Measurements from ENCODE around the gene C1orf216.
A peak's percentile ranks its signal among the peaks of the same experiment; 100 is the strongest.
"Not testable (repeated sequence)": the region's sequence is repeated elsewhere in the genome, so short reads cannot be mapped to it uniquely, and the experiment has no call there.

The C1orf216 gene

DNA sequence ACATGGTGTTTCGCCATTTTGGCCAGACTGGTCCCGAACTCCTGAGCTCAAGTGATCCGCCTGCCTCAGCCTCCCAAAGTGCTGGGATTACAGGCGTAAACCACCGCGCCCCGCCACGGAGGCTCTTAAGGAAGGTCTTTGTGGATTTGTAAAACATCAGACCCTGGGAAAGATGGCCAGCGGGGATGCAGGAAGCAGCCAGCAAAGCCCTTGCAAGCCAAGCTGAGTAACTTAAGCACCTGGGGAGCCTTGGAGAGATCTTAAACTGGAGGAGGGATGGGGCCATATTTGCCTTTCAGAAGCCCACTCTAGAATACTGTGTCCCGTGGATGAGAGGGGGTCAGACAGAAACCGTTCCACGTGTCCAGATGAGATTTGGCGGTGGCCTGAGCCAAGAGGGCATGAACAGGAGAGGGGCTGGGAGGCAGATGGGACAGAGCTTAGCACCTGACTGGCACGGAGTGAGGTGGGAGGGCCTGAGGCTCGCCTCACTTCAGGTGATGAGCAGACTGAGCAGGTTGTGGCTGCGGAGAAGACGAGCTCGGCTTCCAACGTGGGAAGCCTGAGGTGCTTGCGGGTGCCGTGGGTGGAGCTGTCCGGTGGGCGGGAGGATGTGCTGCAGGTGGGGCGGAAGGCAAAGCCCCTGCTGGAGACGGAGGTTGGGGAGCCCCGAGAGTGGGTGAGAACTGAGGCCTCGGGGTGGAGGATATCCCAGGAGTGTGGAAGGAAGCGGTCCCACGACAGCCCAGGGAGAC lies 11.7 kb downstream of the C1orf216 start:
- peak; percentile 17 to 28 for DNase-seq (ENCODE audit: low read depth in 2 of 2)

DNA sequence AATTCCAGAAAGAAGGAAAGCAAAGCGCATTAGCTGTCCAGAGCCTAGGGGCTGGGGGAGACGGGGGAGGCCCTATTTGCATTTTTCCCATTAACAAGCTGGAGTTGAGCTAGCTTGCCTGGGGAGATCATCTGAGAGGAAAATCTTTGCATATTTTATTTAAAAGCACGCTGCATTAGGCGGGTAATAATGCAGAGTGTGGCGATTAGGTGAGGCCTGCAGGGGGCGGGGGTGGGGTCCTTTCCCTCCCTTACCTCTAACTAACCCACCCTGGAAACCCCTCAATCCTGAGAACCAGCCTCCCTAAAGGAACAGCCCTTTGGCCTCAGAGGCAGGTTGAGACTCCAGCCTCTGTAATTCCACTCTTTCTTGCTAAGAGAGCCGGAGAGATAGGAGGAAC lies 16.2 kb downstream of the C1orf216 start:
- no peak for DNase-seq (ENCODE audit: low read depth in 2 of 2)

DNA sequence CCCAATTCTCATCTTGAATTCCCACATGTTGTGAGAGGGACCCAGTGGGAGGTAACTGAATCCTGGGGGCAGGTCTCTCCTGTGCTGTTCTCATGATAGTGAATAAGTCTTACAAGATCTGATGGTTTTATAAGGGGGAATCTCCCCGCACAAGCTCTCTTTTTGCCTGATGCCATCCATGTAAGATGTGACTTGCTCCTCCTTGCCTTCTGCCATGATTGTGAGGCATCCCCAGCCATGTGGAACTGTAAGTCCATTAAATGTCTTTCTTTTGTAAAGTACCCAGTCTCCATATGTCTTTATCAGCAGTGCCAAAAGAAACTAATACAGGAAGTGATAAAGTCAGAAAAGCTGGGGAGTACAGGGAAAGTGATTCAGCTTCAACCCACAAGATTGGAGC lies 19.5 kb downstream of the C1orf216 start:
- DNase-seq (ENCODE audit: low read depth in 2 of 2) = not testable (repeated sequence)

DNA sequence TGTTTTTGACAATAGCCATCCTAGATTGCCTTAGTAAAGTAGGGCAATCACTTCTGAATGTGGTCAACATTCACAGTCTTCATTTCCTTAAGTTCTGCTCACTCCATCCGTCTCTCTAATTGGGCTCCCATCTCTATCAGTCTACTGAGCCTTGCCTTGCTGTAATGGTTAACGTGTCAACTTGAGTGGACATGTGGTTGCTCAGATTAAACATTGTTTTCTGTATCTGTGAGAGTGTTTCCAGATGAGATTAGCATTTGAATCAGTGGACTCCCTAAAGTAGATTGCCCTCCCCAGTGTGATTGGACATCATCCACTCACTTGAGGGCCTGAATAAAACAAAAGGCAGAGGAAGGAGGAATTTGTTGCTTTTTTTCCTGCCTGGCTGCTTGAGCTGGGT lies 26.4 kb downstream of the C1orf216 start:
- no peak for DNase-seq (ENCODE audit: low read depth in 2 of 2)

DNA sequence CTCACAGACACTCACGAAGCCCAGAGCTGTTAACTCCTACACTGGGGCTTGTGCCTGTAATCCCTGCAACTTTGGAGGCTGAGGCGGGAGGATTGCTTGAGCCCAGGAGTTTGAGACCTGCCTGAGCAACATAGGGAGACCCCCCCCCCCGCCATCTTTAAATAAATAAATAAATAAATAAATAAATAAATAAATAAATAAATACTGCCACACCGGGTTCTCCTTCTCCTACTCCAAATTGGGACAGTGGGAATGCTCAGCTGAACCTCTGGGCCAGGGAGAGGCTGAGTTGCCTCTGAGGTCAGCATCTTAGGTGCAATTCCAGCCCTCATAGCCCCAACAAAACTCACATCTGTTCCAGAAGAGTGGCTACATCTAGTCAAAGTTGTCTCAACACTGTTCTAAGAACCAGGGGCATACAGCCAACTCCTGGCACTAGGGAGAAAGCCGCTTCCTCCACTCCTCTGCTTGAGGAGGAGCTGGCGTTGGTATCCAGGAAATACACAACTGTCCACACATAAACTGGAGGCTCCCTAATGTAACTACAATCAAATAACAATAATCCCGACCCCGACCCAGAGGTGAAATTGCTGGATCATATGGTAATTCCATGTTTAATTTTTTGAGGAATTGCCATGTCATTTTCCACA lies 27.0 kb downstream of the C1orf216 start:
- no peak for DNase-seq (ENCODE audit: low read depth in 2 of 2)

DNA sequence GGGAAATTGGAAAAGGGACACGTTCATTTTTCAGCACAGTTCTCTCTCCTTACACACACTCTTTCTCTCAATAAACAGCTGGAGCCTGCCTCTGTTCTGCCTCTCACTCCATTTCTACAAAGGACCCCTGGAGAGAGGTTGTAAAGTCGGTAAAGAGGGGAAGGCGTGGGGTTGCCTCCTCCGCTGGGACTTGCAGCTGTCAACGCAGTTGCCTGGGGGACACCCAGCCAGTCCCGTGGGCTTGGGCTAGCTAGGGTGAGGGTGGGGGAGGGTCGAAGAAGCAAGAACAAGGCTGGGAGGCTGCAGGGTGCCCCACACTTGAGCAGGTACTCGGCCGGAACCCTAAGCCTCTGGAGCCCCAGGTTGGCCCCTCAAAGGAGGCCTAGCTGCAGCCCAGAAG lies 27.6 kb downstream of the C1orf216 start:
- no peak for DNase-seq (ENCODE audit: low read depth in 2 of 2)

DNA sequence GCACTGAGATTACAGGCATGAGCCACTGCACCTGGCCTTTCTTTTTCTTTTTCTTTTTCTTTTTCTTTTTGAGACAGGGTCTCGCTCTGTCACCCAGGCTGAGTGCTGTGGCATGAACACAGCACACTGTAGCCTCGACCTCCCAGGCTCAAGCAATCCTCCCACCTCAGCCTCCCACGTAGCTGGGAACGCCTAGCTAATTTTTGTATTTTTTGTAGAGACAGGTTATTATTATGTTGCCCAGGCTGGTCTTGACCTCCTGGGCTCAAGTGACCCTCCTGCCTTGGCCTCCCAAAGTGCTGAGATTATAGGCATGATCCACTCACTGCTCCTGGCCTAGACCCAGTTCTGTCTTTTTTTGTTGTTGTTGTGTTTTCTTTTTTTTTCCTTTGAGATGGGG lies 28.6 kb downstream of the C1orf216 start:
- DNase-seq (ENCODE audit: low read depth in 2 of 2) = not testable (repeated sequence)

DNA sequence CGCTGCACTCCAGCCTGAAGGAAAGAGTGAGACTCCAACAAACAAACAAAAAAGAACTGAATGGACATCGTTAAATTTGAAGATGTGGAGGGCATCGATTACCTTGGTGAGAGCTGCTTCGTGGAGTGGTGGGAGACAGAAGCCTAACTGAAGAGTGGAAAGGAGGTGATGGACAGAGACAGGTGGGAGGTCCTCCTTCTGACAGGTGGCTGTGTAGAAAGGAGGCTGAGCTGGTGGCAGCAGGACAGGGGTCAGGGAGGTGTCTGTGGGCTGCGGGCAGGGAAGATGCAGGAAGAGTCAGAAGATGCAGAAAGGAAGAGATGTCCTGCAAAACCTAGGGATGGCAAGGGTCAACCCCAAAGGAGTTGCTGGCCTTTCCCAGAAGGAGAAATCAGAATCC lies 30.5 kb downstream of the C1orf216 start:
- DNase-seq (ENCODE audit: low read depth in 2 of 2) = no peak

DNA sequence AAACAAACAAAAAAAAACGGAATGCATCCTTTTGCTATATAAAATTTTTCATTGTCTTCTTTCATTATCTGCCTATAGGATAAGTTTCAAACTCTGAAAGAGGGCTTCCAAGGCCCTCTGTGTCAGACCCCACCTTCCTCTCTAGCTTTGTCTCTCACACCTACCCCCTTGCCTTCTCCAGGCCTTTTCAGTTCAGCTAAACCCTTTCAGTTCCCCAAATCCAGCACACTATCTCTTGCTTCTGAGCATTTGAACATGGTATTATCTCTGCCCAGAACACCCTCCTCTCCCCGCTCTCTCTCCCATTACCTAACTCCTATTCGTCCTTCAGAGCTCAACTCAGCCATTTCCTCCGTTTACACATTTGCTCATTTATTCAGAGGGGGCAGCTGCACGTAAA lies 35.7 kb downstream of the C1orf216 start:
- no peak for DNase-seq (ENCODE audit: low read depth in 2 of 2)

DNA sequence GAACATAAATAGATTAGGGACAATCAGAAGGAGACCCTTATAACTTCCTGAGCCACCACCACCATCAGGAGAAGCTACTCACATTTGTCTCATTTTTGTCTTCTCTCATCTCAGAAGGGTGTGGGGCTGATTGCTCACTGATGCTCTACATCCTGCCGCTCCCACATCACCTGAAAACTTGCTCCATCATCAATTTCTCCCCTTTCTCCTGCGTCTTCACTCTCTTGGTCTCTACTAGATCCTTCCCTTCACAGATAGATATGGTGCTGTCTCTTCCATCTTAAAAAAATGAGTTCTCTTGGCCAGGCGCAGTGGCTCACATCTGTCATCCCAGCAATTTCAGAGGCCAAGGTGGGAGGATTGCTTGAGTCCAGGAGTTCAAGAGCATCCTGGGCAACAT lies 38.4 kb downstream of the C1orf216 start:
- DNase-seq (ENCODE audit: low read depth in 2 of 2) = no peak

DNA sequence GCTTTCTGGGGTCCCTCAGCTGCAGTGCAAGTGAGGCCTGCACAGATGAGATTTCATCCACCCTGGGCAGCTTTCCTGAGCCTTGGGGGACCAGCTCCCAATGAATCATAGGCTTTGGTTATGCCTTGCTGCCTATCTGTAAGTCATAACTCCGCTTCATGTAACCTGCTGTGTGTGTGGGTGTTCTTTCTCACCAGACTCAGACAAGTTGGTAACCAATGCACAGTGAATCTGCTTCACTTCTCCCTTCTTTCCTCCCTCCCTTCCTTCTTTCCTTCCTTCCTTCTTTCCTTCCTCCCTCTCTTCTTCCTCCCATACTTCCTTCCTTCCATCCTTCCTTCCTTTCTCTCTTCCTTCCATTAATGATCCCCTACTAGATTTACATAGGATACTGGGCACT lies 42.9 kb downstream of the C1orf216 start:
- no peak for DNase-seq (ENCODE audit: low read depth in 2 of 2)

DNA sequence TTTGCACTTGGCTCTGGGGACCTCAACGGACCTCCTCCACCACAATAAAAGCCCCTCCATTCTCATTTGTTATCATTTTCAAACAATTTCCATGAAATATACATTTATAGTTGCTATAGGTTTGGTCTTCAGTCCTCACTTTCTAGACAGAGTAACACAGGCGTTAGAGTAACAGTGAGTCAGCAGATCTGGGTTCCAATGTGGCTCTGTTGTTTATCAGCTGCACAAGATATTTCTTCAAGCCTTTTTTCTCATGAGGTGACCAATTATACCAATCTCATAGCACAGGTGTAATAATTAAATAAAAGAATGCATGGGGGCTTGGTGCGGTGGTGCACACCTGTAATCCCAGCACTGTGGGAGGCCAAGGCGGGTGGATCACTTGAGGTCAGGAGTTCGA lies 44.6 kb downstream of the C1orf216 start:
- no peak for DNase-seq (ENCODE audit: low read depth in 2 of 2)

DNA sequence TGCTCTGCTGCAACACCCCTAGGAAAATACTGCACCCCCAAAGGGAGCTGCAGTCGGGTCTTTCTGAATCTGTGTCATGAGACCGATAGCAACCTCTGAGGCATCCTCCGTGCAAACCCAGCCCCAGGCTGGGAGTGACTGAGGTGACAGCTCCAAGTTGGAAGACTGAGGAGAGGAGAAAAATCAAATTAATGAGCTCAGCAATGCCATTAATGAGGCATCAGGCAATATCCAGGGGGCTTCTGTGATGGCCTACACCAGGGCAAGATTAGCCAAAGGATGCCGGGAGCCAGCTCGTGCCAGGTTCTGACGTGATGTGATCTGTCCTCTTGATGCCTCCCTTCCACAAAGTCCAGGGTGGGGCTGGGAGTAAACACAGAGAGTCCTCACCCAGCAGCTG lies 46.6 kb downstream of the C1orf216 start:
- DNase-seq (ENCODE audit: low read depth in 2 of 2) = no peak

DNA sequence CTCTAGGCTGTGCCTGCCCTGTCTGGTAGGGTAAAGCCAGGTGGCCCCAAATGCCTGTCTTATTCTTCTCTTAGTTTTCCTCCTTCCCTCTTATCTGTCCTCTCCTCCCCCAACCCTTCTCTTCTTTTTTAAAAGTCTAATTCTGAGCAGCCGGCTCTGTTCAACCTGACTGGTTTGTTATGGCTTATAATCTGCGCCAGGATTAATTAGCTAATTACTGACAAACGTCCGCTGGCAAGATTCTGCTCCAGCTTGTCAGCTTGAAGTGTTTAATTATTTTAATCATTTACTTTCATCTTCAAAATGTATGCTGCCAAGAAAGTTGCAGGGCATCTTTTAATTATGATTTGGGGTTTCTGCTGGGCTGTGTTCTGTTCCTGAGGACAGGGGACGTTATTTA lies 50.2 kb downstream of the C1orf216 start:
- DNase-seq (ENCODE audit: low read depth in 2 of 2) = no peak

DNA sequence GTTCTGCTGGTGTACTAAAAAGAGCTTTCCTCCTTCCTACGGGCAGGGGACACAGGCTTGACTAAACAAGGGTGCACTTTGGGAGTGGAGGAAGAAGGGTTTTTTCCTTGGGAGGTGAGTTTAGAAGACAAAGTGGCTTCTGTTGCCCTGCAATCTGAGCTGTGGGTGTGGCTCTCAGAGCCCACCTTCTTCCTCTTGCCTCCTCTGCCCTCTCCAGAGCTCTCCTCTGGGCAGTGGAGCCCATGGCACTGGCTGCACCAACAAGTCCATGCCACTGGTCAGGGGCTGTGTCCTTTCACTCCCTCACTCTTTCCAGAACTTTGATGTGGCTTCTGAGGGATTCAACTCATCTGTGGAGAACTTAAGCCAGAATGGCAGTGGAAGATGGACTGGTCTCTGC lies 51.8 kb downstream of the C1orf216 start:
- no peak for DNase-seq (ENCODE audit: low read depth in 2 of 2)

DNA sequence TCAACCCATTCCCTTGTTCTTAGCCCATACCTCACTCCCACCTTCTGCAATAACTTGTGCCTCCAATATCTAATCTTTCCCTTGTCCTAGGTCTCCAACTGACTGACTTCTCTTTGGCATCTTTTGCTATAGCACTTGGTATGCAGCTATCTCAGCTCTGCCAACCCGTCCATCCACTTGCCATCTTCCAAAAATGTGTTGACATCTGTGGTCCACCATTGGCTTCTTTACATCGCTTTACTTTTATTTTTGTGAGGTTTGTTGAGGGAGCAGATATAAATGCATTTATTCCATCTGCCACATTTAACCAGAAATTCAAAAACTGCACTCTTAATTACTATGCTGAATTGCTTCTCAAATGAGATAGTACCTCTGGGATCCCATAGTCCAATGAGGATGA lies 52.5 kb downstream of the C1orf216 start:
- no peak for DNase-seq (ENCODE audit: low read depth in 2 of 2)
